ENCODE measurements around the gene MARCHF9.

DNA sequence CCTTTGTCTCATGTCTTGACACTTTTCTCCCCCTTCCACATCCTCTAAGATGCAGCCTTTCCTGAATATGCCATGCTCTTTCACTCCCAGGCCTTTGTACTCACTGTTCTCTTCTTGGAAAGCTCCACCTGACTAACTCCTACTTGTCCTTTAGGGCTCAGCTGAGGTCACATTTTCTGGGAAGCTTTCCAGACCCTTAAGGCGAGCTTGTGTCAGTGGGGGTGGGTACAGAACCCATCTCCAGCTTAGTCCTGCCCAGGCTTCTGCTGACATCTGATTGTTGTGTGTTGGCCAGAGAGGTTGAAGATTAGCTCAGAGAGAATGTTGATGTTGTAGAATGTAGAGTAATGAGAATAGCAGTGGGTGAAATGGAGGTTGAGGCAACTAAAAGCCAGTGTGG lies 24.8 kb downstream of the MARCHF9 start:
- TF ChIP-seq, protein P1, sequence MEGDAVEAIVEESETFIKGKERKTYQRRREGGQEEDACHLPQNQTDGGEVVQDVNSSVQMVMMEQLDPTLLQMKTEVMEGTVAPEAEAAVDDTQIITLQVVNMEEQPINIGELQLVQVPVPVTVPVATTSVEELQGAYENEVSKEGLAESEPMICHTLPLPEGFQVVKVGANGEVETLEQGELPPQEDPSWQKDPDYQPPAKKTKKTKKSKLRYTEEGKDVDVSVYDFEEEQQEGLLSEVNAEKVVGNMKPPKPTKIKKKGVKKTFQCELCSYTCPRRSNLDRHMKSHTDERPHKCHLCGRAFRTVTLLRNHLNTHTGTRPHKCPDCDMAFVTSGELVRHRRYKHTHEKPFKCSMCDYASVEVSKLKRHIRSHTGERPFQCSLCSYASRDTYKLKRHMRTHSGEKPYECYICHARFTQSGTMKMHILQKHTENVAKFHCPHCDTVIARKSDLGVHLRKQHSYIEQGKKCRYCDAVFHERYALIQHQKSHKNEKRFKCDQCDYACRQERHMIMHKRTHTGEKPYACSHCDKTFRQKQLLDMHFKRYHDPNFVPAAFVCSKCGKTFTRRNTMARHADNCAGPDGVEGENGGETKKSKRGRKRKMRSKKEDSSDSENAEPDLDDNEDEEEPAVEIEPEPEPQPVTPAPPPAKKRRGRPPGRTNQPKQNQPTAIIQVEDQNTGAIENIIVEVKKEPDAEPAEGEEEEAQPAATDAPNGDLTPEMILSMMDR (IDR thresholded peaks at IDR 0.05): no peak
- TF ChIP-seq POLR2A (IDR thresholded peaks at IDR 0.05): no peak

Measured in lower leg skin (tissue), 3 donors.